RCC 7860 (cell line): ENCODE measurements around the gene NR2E1.

ENCODE experiments used
- DNase-seq: peaks from one replicate; pipeline ENCODE4 v3.0.0-alpha.2; 2015; ENCODE audit warnings: low spot score
- FAIRE-seq: peaks from 2 replicates; lab custom pipeline; 2012; peaks lifted over from hg19 to GRCh38; lab: Jason Lieb, UNC

Gene NR2E1

DNA sequence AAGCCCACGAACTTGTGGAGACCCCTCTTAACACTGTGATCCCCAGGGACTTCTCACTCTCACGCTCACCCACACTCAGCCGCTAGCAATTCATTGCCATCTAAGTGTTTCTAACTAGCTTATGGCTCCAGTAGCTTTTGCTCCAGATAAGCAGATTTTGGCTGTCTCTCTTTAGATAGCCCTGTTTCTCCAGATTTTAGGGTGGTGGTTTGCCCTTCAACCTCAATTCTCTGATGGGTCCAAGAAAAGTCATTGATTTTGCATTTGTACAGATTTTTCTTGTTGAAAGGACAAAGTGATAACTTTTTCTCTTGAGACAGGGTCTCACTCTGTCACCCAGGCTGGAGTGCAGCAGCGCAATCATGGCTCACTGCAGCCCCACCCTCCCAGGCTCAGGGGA lies 41.2 kb downstream of the NR2E1 start:
- DNase-seq, result no peak
- FAIRE-seq, result no peak

DNA sequence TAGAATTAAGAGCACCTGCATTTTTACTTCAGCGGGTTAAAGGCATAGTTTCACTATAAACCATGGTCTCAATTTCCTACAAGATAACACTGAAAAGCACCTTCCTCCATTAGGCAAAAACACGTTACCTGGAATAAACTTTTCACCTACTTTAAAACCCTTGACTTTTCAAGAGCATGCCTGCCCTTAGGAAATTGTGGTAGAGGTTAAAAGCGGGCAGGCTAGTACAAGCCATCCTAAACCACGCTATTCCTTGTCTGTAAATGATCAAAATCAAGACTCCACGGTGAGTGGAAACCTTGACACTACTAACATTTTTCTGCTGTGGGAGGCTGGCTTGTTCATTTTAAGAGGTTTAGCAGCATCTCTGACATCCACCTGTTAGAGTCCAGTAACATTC lies 43.9 kb downstream of the NR2E1 start:
- FAIRE-seq, result no peak
- DNase-seq, result no peak

DNA sequence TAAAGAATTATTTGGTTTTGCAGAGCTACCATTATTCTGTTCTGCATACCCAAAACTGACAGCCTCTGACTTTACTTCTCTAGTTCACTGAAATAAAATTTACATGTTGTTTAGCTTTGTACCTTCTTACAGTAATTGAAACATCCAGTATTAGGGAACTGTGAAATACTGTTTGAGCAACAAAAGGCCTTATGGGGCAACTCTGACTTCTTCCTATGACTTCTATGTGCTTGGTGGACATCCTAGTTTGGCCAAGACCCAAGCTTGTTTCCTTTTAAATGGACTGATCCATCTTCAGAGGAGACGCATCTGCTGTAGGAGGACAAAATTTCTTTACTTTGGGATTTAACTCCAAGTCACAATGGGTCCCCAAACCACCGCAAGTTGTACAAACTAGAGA lies 44.7 kb downstream of the NR2E1 start:
- no peak for FAIRE-seq
- no peak for DNase-seq

DNA sequence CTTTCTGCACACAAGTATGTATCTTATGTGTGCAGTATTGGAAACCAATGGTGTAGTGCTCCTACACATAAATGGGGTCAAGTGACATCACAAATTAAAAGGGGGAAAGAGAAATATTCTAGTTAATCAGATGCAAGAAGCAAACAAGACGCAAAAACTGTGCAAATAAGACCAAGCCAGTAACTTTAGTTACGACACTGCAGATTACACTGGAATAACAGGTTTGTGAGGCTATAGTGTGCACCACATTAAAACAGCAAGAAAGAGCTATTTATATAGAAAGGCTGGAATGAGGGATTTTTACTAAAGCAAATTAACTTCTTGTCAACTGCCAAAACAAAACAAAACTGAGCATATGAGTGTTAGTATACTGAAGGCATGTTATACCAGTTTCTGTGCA lies 45.8 kb downstream of the NR2E1 start:
- DNase-seq (no peak), FAIRE-seq (no peak)

DNA sequence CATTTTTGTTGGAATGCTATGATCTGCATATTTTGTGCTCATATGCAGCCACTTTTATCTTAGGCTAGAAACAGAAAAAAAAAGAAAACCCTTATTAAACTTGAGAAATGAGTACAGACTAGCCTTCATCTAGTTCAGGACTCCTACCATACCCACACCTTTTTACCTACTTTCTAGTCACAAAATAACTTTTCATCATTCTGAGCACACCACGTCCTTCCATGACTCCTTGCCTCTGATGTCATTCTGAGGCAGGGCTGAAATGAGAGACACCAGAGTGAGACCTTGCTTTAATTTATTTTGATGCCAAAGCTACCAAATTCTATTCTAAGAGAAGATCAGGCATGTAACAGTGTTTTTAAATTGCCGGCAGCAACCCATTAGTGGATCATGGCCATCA lies 56.2 kb downstream of the NR2E1 start:
- FAIRE-seq (no peak), DNase-seq (no peak)

DNA sequence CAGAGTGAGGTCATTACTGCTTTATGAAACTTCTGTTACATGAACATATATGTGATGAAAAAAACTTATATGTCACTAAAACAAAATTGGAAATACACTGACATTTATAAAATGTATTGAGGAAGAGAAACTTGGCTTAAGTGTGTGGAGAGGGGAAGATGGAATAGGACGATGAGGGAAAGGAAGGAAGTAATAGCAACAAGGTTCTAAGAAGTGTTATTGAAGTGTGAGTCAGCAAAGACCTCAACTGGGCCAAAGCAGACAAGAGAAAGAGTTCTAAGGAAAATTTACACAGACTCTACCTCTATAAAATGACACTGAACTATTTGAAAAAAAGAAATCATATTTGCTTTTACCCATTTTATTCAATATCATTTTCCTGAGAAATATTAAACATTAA lies 56.7 kb downstream of the NR2E1 start:
- DNase-seq (no peak), FAIRE-seq (no peak)

DNA sequence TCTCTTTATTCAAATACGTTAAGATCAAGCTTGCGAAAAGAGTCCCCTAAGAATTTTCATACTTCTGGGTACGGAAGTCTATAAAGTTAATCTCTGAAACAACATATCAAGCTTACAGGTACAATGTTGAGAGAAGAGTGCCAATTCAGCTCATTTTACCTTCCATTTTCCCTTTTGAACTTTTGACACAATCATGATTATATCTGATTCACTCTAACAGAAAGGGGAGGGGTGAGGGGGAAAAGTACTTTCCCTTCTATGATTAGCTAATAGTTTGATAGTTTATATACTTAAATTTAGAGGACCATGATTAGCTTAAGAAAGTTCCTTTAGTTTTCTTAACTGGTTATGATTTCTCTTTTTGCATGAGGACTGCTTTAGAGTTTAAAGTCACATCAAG lies 61.5 kb downstream of the NR2E1 start:
- FAIRE-seq, result no peak
- DNase-seq, result no peak

DNA sequence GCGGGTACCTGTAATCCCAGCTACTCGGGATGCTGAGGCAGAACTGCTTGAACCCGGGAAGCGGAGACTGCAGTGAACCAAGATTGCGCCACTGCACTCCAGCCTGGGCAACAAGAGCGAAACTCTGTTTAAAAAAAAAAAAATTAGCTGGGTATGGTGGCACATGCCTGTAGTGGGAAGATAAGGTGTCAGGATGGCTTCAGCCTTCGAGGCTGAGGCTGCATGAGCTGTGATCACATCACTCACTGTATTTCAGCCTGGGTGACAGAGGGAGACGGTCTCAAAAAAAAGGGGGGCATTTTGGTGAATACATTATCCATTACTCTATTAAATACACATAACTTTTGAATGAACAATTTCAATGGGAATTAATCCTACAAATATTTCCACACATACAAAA lies 62.6 kb downstream of the NR2E1 start:
- DNase-seq, result no peak
- FAIRE-seq, result no peak

DNA sequence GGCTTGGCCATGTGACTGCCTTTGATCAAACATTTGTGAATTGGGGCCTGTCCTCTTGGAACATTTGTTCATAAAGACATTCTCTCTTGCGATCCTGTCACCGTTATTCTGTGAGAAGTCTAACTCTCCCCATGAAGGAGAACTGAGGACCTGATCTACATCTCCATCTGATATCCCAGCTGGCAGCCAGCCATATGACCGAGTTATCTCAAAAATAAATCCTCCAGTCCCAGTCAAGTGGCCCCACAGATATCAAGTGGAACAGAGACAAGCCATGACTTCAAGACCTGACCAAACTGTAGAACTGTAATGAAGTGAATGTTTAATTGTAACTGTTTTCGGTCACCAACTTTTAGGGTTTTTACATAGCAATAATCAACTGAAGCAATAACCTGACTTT lies 69.3 kb downstream of the NR2E1 start:
- FAIRE-seq (no peak), DNase-seq (no peak)

DNA sequence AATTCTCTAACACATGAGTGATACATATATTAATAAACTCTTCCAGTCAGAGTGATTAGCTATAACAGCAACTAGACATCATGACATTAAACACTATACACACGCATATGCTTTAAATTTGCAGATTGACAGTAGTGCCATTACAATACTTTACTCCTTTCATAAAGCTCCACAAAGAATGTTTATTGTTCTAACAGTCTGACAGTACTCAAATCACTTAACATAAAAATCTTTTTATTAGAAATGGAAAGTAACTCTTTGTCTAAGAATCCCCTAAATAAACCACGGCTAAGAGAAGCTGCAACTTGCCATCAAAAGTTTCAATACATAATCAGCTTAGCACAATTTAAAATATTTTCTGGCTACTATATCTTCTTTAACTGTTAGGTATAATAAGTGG lies 71.0 kb downstream of the NR2E1 start:
- DNase-seq (no peak), FAIRE-seq (no peak)

DNA sequence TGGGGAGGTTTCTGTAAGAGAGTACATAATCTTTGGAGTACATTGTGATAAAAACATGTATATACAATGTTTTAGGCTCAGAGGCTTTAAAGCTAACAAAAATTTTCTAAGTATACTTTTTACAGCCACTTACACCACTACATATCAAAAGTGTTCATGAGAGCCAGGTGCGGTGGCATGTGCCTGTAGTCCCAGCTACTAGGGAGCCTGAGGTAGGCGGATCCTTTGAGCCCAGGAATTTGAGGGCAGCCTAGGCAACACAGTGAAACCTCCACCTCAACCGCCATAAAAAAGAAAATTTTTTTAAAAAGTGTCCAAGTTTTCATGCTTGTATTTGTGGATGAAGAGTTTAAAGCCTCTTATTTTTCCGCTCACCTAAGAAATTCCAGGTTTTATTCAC lies 72.5 kb downstream of the NR2E1 start:
- FAIRE-seq (no peak), DNase-seq (no peak)
